Natural killer cell (primary cell): ENCODE data around the gene LRRN3. TPM values are rescaled to one million over a fixed set of nuclear protein-coding genes. Genes with fewer than 3 reads are reported as not detected.
A peak's percentile ranks its signal among the peaks of the same experiment; 100 is the strongest.

ENCODE experiments used
- ATAC-seq, 3 donors: fragments of 150-1000 bp in 2 of 3; fragments of 200-7000 bp in 1 of 3; cut with Tn5 transposase; 1 replicate in 1 of 3; 2 replicates in 2 of 3; pipeline ENCODE4 v1.10.0; 2021; ENCODE audit warnings: mild to moderate bottlenecking in 2 of 3, moderate library complexity in 2 of 3
- DNase-seq, 2 donors: peaks; one replicate each; pipeline versions ENCODE4 v3.0.0 to v3.0.0-alpha.2; 2013 to 2021; ENCODE audit warnings: mixed read lengths in 1 of 2
- H3K27ac ChIP-seq: one replicate; pipeline ENCODE4 v1.5.1; 2013; ENCODE audit warnings: mild to moderate bottlenecking, low read length
- H3K27me3 ChIP-seq: one replicate; pipeline ENCODE4 v1.6.1; 2013; ENCODE audit warnings: low read length; ENCODE audit not compliant: control insufficient read depth, insufficient read depth
- H3K36me3 ChIP-seq: one replicate; pipeline ENCODE4 v1.6.1; 2013; ENCODE audit warnings: low read length; ENCODE audit not compliant: control insufficient read depth, insufficient read depth
- H3K4me1 ChIP-seq: one replicate; pipeline ENCODE4 v1.6.1; 2013; ENCODE audit warnings: low read length; ENCODE audit not compliant: control insufficient read depth, insufficient read depth
- H3K4me3 ChIP-seq: one replicate; pipeline ENCODE4 v1.5.1; 2013; ENCODE audit warnings: low read length
- H3K9me3 ChIP-seq: one replicate; pipeline ENCODE4 v1.6.1; 2013; ENCODE audit warnings: low read length; ENCODE audit not compliant: control insufficient read depth, insufficient read depth
- H3K27ac Mint-ChIP-seq, 2 donors: one replicate each; pipeline ENCODE4 v1.8.0; 2022; ENCODE audit warnings: mild to moderate bottlenecking in 2 of 2, mixed read lengths in 2 of 2, moderate library complexity in 1 of 2
- H3K27me3 Mint-ChIP-seq, 2 donors: one replicate each; pipeline ENCODE4 v1.8.0; 2022; ENCODE audit warnings: low read depth in 2 of 2, mixed read lengths in 2 of 2
- H3K36me3 Mint-ChIP-seq: one replicate; pipeline ENCODE4 v1.8.0; 2022; ENCODE audit warnings: mixed read lengths
- H3K4me1 Mint-ChIP-seq, 2 donors: one replicate each; pipeline ENCODE4 v1.8.0; 2022; ENCODE audit warnings: mixed read lengths in 2 of 2
- H3K4me3 Mint-ChIP-seq: one replicate; pipeline ENCODE4 v1.8.0; 2022; ENCODE audit warnings: mild to moderate bottlenecking, moderate library complexity, mixed read lengths
- H3K9me3 Mint-ChIP-seq, 2 donors: one replicate each; pipeline ENCODE4 v1.8.0; 2022; ENCODE audit warnings: mixed read lengths in 2 of 2
- CTCF ChIP-seq: fragments of 200-600 bp; IDR thresholded peaks from one replicate; pipeline ENCODE4 v1.8.0; 2022; ENCODE audit warnings: antibody characterized with exemption
- whole genome bisulfite sequencing: methylation state at CpG from one replicate; pipeline ENCODE4 v1.1.7; 2013; ENCODE audit warnings: missing lambda C conversion rate; ENCODE audit not compliant: insufficient coverage; 5-methylcytosine and 5-hydroxymethylcytosine counted together
- intact Hi-C: fragments of 100-400 bp; cut with micrococcal nuclease; formaldehyde crosslinking; loops from one replicate; pipeline ENCODE4 v1.14.2; 2022
- total RNA-seq, 4 donors: library from RNA; stranded (reverse); fragments of 120-200 nt in 1 of 4; gene quantifications; one replicate each; pipeline versions ENCODE4 v1.2.3 to v1.2.4, GENCODE V29; 2013 to 2022

LRRN3 gene
- total RNA-seq, 3 donors from 2014 or later (not counting 1 experiment from before 2014, with no cell fraction given), result 0.27 to 0.90 TPM; not detected in 1

GRCh38 chr7:111113263-111114017 lies 22.5 kb downstream of the LRRN3 start:
- Mint-ChIP-seq H3K4me3 (no peak overlapping the region), H3K9me3 (peaks cover 0 to 3% of the 10 kb centered on the region in 2 donors), H3K27ac (no peak overlapping the region), H3K27me3 (no peaks in the 10 kb centered on the region), H3K4me1 (no peaks in the 10 kb centered on the region), H3K36me3 (no peaks in the 10 kb centered on the region)
- no peaks in the 10 kb centered on the region for H3K27me3 ChIP-seq
- TF ChIP-seq CTCF, result no peak
- H3K4me1 ChIP-seq, result no peaks in the 10 kb centered on the region
- intact Hi-C loops, result no loop called here
- DNase-seq, result peak in 1 of 2 donors; percentile 43
- no CpG with 5 or more reads among the region's 1 CpG for WGBS
- ATAC-seq, result no peak
- no peak overlapping the region for H3K4me3 ChIP-seq
- no peak overlapping the region for H3K27ac ChIP-seq
- H3K9me3 ChIP-seq, result no peaks in the 10 kb centered on the region
- no peaks in the 10 kb centered on the region for H3K36me3 ChIP-seq

DNA sequence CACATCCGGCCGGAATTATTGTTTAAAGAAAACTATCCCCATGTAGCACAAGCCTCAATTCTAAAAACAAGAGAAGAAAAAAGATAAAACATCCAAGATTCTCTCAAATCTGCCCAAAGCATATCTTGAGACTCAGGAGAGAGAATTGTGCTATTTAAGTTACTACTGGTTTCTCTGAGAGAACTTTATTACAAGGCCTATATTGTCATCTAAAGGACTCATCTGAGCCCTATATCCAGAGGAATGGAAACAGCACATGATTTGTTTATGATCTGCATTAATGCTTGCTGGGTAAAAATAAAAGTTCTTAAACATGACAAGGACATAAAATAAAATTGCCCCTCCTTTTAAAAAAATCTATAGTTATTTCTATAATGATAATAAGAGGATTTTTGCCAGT lies 25.0 kb downstream of the LRRN3 start:
- ATAC-seq (no peak), DNase-seq (no peak)
- H3K27ac Mint-ChIP-seq, result no peak overlapping the region
- no peak for TF ChIP-seq CTCF
- H3K27me3 ChIP-seq, result no peaks in the 10 kb centered on the region
- H3K4me3 ChIP-seq, result no peak overlapping the region
- H3K27ac ChIP-seq, result no peak overlapping the region
- intact Hi-C loops, result no loop called here
- no peaks in the 10 kb centered on the region for H3K4me1 ChIP-seq
- peaks cover 0 to 3% of the 10 kb centered on the region in 2 donors for H3K9me3 Mint-ChIP-seq
- H3K4me1 Mint-ChIP-seq, result no peaks in the 10 kb centered on the region
- WGBS, result no CpG with 5 or more reads among the region's 2 CpGs
- H3K27me3 Mint-ChIP-seq, result no peaks in the 10 kb centered on the region
- H3K4me3 Mint-ChIP-seq, result no peak overlapping the region
- no peaks in the 10 kb centered on the region for H3K9me3 ChIP-seq
- no peaks in the 10 kb centered on the region for H3K36me3 Mint-ChIP-seq
- H3K36me3 ChIP-seq, result no peaks in the 10 kb centered on the region

GRCh38 chr7:111126987-111127386 lies 36.1 kb downstream of the LRRN3 start:
- intact Hi-C loops, result no loop called here
- TF ChIP-seq CTCF, result no peak
- Mint-ChIP-seq H3K9me3 (no peaks in the 10 kb centered on the region), H3K36me3 (no peaks in the 10 kb centered on the region), H3K27ac (no peak overlapping the region), H3K27me3 (no peaks in the 10 kb centered on the region), H3K4me1 (no peaks in the 10 kb centered on the region), H3K4me3 (no peak overlapping the region)
- Histone ChIP-seq H3K27me3 (no peaks in the 10 kb centered on the region), H3K36me3 (no peaks in the 10 kb centered on the region), H3K9me3 (no peaks in the 10 kb centered on the region), H3K27ac (no peak overlapping the region), H3K4me1 (no peaks in the 10 kb centered on the region), H3K4me3 (no peak overlapping the region)
- DNase-seq, result no peak
- whole genome bisulfite sequencing, result 88% methylated on average over 3 of the region's 3 CpGs
- ATAC-seq, result no peak

DNA sequence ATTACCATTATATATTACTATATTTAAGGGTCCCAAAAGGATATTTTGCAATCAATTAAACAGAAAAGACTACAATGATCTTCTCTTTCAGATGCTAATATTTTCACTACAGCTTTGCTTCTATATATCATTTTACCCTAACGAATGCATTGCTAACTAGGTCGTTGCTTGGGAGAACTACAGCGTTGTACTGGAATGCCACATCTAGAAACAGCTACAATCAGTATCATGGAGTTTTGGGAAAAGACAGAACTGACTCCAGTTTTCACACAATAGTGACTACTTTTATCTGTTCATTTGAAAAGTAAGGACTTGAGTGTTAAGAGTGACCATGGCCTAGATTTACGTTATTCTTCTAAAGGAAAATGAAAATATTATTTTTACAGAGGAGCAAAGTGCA lies 38.5 kb downstream of the LRRN3 start:
- H3K4me3 Mint-ChIP-seq, result no peak overlapping the region
- Histone ChIP-seq H3K27ac (no peak overlapping the region), H3K36me3 (no peaks in the 10 kb centered on the region), H3K9me3 (no peaks in the 10 kb centered on the region), H3K4me1 (no peaks in the 10 kb centered on the region), H3K27me3 (no peaks in the 10 kb centered on the region), H3K4me3 (no peak overlapping the region)
- WGBS, result 100% methylated on average over 3 of the region's 4 CpGs
- H3K4me1 Mint-ChIP-seq, result no peaks in the 10 kb centered on the region
- H3K36me3 Mint-ChIP-seq, result no peaks in the 10 kb centered on the region
- TF ChIP-seq CTCF, result no peak
- no peak overlapping the region for H3K27ac Mint-ChIP-seq
- H3K27me3 Mint-ChIP-seq, result no peaks in the 10 kb centered on the region
- intact Hi-C loops, result no loop called here
- DNase-seq (no peak), ATAC-seq (no peak)
- no peaks in the 10 kb centered on the region for H3K9me3 Mint-ChIP-seq
